Progenitor cell of endocrine pancreas (in vitro differentiated cells): ENCODE data around the gene TRIM33. TPM values are rescaled to one million over a fixed set of nuclear protein-coding genes. Genes with fewer than 3 reads are reported as not detected.

Experiments used
- DNase-seq: peaks from one replicate; pipeline ENCODE4 v3.0.0; 2021; ENCODE audit warnings: low spot score; ENCODE audit not compliant: unreplicated experiment
- H3K27ac Mint-ChIP-seq: 2 replicates; pipeline ENCODE4 v1.8.0; 2021; ENCODE audit warnings: mild to moderate bottlenecking, moderate library complexity, mixed read lengths
- H3K27me3 Mint-ChIP-seq: 2 replicates; pipeline ENCODE4 v1.8.0; 2021; ENCODE audit warnings: mixed read lengths
- H3K36me3 Mint-ChIP-seq: 2 replicates; pipeline ENCODE4 v1.8.0; 2022; ENCODE audit warnings: mixed read lengths; ENCODE audit not compliant: insufficient read depth
- H3K4me1 Mint-ChIP-seq: 2 replicates; pipeline ENCODE4 v1.8.0; 2021; ENCODE audit warnings: low read depth, mixed read lengths
- H3K4me3 Mint-ChIP-seq: 2 replicates; pipeline ENCODE4 v1.8.0; 2021; ENCODE audit warnings: low read depth, mild to moderate bottlenecking, moderate library complexity, mixed read lengths
- H3K9me3 Mint-ChIP-seq: 2 replicates; pipeline ENCODE4 v1.8.0; 2021; ENCODE audit warnings: low read depth, mixed read lengths
- CTCF ChIP-seq: fragments of 200-600 bp; sonication (generic); IDR thresholded peaks from one replicate; pipeline ENCODE4 v1.5.0; 2021; ENCODE audit warnings: antibody characterized with exemption, mild to moderate bottlenecking; ENCODE audit not compliant: unreplicated experiment
- total RNA-seq: library from RNA; stranded (reverse); gene quantifications from 2 replicates; pipeline ENCODE4 v1.2.1, GENCODE V29; 2021

TRIM33 gene
- total RNA-seq, 1 donor from 2014 or later: 66.5 TPM

- no peak for TF ChIP-seq CTCF
- Mint-ChIP-seq H3K9me3 (no peaks in the 10 kb centered on the region), H3K4me1 (no peaks in the 10 kb centered on the region), H3K27me3 (no peaks in the 10 kb centered on the region), H3K4me3 (no peak overlapping the region), H3K27ac (no peak overlapping the region), H3K36me3 (no peaks in the 10 kb centered on the region)
- no peak for DNase-seq
Measured at GRCh38 chr1:114551400-114551799, 40.4 kb upstream of the TRIM33 start.

GRCh38 chr1:114550336-114550735, 39.3 kb upstream of the TRIM33 start:
- Mint-ChIP-seq H3K9me3 (no peaks in the 10 kb centered on the region), H3K27me3 (no peaks in the 10 kb centered on the region), H3K36me3 (no peaks in the 10 kb centered on the region), H3K27ac (no peak overlapping the region), H3K4me1 (no peaks in the 10 kb centered on the region), H3K4me3 (no peak overlapping the region)
- DNase-seq: no peak
- TF ChIP-seq CTCF: no peak

- Mint-ChIP-seq H3K4me1 (no peaks in the 10 kb centered on the region), H3K9me3 (no peaks in the 10 kb centered on the region)
Measured at GRCh38 chr1:114549137-114549536, 38.1 kb upstream of the TRIM33 start.

GRCh38 chr1:114547076-114547475, 36.1 kb upstream of the TRIM33 start:
- no peak for TF ChIP-seq CTCF
- no peak for DNase-seq
- Mint-ChIP-seq H3K4me3 (no peak overlapping the region), H3K4me1 (no peaks in the 10 kb centered on the region), H3K36me3 (no peaks in the 10 kb centered on the region), H3K27ac (no peak overlapping the region), H3K9me3 (no peaks in the 10 kb centered on the region), H3K27me3 (no peaks in the 10 kb centered on the region)

More at GRCh38 chr1:114549137-114549536, 38.1 kb upstream of the TRIM33 start:
- H3K36me3 Mint-ChIP-seq: no peaks in the 10 kb centered on the region
- no peak for TF ChIP-seq CTCF
- DNase-seq: no peak
- H3K27me3 Mint-ChIP-seq: no peaks in the 10 kb centered on the region
- H3K4me3 Mint-ChIP-seq: no peak overlapping the region
- H3K27ac Mint-ChIP-seq: no peak overlapping the region

GRCh38 chr1:114545796-114546195, 34.8 kb upstream of the TRIM33 start:
- H3K4me1 Mint-ChIP-seq: peaks cover under 1% of the 10 kb centered on the region
- H3K27me3 Mint-ChIP-seq: no peaks in the 10 kb centered on the region
- H3K4me3 Mint-ChIP-seq: no peak overlapping the region
- H3K36me3 Mint-ChIP-seq: no peaks in the 10 kb centered on the region
- no peak for DNase-seq
- no peak overlapping the region for H3K27ac Mint-ChIP-seq
- H3K9me3 Mint-ChIP-seq: no peaks in the 10 kb centered on the region
- no peak for TF ChIP-seq CTCF
